Small intestine (tissue), 7 donors: Measurements from ENCODE around the gene ANXA10. TPM values are rescaled to one million over a fixed set of nuclear protein-coding genes. Genes with fewer than 3 reads are reported as not detected.

Experiments
- DNase-seq, 2 donors: peaks; one replicate each; pipeline versions ENCODE4 v3.0.0 to v3.0.0-alpha.2; 2013
- FAIRE-seq: peaks from 2 replicates; lab custom pipeline; 2012; peaks lifted over from hg19 to GRCh38; lab: Jason Lieb, UNC
- H3K27ac ChIP-seq, 3 donors: one replicate each; pipeline ENCODE4 v1.5.1; 2013; ENCODE audit warnings: low read length in 2 of 3, mild to moderate bottlenecking in 2 of 3, control low read depth in 1 of 3, inconsistent platforms in 1 of 3, low read depth in 1 of 3, moderate library complexity in 1 of 3
- H3K27me3 ChIP-seq, 3 donors: one replicate each; pipeline ENCODE4 v1.6.1; 2013; ENCODE audit warnings: low read length in 3 of 3, inconsistent platforms in 1 of 3; ENCODE audit not compliant: control insufficient read depth in 3 of 3, insufficient read depth in 3 of 3
- H3K36me3 ChIP-seq, 3 donors: one replicate each; pipeline ENCODE4 v1.6.1; 2013; ENCODE audit warnings: low read length in 3 of 3, inconsistent platforms in 1 of 3, low read depth in 1 of 3, mild to moderate bottlenecking in 1 of 3, moderate library complexity in 1 of 3; ENCODE audit not compliant: control insufficient read depth in 3 of 3, insufficient read depth in 2 of 3
- H3K4me1 ChIP-seq, 3 donors: one replicate each; pipeline ENCODE4 v1.6.1; 2013; ENCODE audit warnings: low read length in 2 of 3, inconsistent platforms in 1 of 3, low read depth in 1 of 3, mild to moderate bottlenecking in 1 of 3, moderate library complexity in 1 of 3; ENCODE audit not compliant: control insufficient read depth in 3 of 3, insufficient read depth in 2 of 3
- H3K4me3 ChIP-seq, 3 donors: one replicate each; pipeline ENCODE4 v1.5.1; 2013; ENCODE audit warnings: low read length in 3 of 3, control low read depth in 1 of 3, inconsistent platforms in 1 of 3, low read depth in 1 of 3, mild to moderate bottlenecking in 1 of 3, moderate library complexity in 1 of 3
- H3K9me3 ChIP-seq, 2 donors: one replicate each; pipeline ENCODE4 v1.6.1; 2013; ENCODE audit warnings: low read depth in 1 of 2, low read length in 1 of 2; ENCODE audit not compliant: control insufficient read depth in 2 of 2, insufficient read depth in 1 of 2
- WGBS, 3 donors: extraction: QIAGEN DNeasy Blood & Tissue Kit; methylation state at CpG; one replicate each; pipeline ENCODE4 v1.1.7; 2013; 5-methylcytosine and 5-hydroxymethylcytosine counted together
- polyA plus RNA-seq, 4 donors: library from polyadenylated mRNA; stranded (reverse) in 3 of 4; unstranded in 1 of 4; fragments of 200-250 nt in 3 of 4; fragments of 120-200 nt in 1 of 4; gene quantifications; one replicate each; pipeline versions ENCODE4 v1.2.1 to v1.2.3, GENCODE V29; 2013
- donor health status: healthy with polysubstance abuse.
- donor health status: control.
- donor health status: control.
- donor health status: Bipolar disorder and iron deficiency.
- donor health status: healthy.

Gene ANXA10
- polyA plus RNA-seq, 4 donors: 0.06 to 1.1 TPM; not detected in 2

DNA sequence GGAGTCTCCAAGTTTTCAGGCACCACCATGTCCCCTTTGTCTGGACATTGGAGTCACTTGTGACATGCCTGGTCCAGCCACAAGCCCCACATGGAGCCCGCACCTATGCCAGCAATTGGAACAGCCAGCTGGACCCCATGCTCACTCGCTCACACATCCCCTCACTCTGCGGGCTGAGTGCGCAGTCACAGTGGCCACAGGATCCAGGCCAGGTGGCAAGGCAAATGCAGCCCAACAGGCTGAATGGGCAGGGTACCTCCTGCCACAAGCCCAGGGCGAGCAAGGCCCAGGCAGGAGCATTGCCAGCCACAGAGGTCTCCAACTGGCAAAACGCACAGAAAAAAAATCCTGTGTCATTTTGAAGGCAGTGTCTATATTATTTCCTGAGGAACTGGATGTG lies 82.0 kb downstream of the ANXA10 start:
- no peaks in the 10 kb centered on the region for H3K9me3 ChIP-seq
- H3K36me3 ChIP-seq: no peaks in the 10 kb centered on the region
- DNase-seq (no peak), FAIRE-seq (no peak)
- no peaks in the 10 kb centered on the region for H3K27me3 ChIP-seq
- 85 to 91% (median 90%) methylated on average over 6 of the region's 6 CpGs for WGBS, 3 donors
- no peak overlapping the region for H3K4me3 ChIP-seq
- no peak overlapping the region for H3K27ac ChIP-seq
- H3K4me1 ChIP-seq: no peaks in the 10 kb centered on the region

DNA sequence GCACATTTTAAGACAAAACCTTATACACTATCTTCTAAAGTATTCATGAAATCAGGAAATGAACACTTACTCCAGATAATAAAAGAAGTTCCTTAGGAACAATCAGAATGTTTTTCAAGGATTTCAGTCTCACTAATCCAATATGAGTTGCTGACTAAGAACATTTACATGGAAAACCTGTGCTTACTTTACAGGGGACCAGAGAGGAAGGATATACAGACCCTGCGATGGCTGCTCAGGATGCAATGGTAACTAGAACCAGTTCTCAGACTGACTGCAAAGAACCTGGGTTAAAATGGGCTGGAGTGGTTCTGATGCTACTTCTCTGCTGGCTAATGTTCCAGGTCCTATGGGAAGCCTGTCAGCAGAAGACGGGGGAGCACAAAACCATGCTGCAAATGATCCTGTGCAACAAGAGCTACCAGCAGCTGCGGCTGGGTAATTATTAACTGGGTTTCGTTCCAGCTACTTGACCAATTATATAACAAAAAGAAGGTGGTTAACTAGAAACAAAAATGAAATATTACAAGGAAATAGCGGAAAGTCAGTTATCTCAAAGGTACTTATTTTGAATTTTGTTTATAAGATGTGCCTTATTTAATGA lies 85.3 kb downstream of the ANXA10 start:
- H3K9me3 ChIP-seq: no peaks in the 10 kb centered on the region
- no peak for FAIRE-seq
- H3K36me3 ChIP-seq: no peaks in the 10 kb centered on the region
- WGBS, 3 donors: 22 to 67% (median 43%) methylated on average over 5 of the region's 5 CpGs
- H3K4me1 ChIP-seq: no peaks in the 10 kb centered on the region
- no peak overlapping the region for H3K27ac ChIP-seq
- peak; percentile 40 to 52 for DNase-seq
- no peaks in the 10 kb centered on the region for H3K27me3 ChIP-seq
- H3K4me3 ChIP-seq: no peak overlapping the region

DNA sequence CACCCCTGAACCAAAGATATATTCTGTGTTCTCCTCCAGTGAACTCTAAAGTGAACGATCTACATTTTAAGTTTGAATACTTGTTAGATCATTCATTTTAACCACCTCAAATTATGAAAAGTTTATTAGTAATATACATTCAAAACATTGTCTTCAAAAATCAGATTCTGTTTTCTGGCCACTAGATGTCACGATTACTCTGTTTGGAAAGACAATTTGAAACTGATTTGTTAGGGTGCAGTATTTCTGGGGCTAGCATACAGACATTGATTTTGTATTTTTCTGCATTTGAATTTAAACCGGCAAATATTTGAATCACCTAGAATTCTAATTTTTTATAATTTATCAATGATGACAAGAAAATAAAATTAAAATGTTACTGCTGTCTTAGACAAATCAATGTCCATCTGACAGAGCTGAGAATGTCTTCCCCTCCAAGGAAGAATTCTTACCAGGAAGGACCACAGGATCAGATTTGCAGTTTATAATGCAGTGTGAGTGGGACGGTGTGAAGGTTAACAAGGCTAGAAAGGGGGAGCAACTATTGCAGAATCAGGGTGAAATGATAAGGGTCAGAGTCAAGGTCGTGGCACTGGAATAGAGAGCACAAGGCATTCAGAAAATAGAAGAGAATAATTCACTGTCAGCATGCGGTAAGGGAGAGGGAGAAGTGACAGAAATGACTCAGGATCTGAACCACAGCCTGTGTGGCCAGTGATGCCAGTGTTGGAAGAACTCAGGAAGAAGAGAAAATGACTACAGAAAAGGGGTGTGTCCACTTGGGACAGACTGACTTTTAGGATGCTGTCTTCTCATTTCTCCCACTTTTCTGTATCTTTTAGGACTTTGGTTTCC lies 91.6 kb downstream of the ANXA10 start:
- Histone ChIP-seq H3K4me1 (peaks cover 0 to 2% (median 0%) of the 10 kb centered on the region in 3 donors), H3K36me3 (no peaks in the 10 kb centered on the region), H3K27me3 (no peaks in the 10 kb centered on the region), H3K27ac (no peak overlapping the region), H3K4me3 (no peak overlapping the region), H3K9me3 (no peaks in the 10 kb centered on the region)
- DNase-seq: peak; percentile 34 to 47
- WGBS, 3 donors: 16 to 27% (median 19%) methylated on average over 6 of the region's 6 CpGs
- FAIRE-seq: peak; percentile 93

DNA sequence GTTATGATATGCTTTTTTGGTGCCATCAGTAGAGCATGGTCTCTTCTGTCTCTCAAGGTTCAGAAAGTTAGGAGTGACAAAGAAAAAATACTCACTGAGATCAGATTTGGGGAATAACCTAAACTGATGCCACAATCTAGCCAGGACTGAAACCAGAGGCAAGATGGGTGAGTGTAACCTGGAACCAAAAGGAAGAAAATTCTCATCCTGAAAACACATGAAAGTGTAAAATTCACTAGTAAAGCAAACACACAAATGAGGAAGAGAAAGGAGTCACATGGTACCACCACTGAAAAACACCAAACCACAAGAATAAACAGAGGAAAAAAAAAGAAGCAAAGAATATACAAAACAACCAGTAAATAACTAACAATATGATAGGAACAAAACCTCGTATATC lies 96.4 kb downstream of the ANXA10 start:
- Histone ChIP-seq H3K9me3 (no peaks in the 10 kb centered on the region), H3K4me3 (no peak overlapping the region), H3K36me3 (no peaks in the 10 kb centered on the region), H3K27ac (no peak overlapping the region), H3K27me3 (no peaks in the 10 kb centered on the region), H3K4me1 (peaks cover 0 to 2% (median 0%) of the 10 kb centered on the region in 3 donors)
- no peak for FAIRE-seq
- 79 to 93% (median 81%) methylated on average over 1 of the region's 1 CpG for WGBS, 3 donors
- DNase-seq: no peak

DNA sequence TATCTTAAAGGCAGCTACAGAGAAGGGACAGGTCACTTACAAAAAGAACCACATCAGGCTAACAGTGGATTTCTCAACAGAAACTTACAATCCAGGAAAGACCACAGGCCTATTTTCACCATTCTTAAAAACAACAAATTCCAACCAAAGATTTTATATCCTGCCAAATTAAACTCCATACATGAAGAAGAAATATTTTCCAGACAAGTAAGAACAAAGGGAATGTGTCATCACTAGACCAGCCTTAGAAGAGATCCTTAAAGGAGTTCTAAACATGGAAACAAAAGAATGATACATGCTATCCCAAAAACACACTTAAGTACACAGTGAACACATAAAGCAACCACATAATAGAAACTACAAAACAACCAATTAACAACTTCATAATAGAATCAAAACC lies 105.6 kb downstream of the ANXA10 start:
- Histone ChIP-seq H3K9me3 (peaks cover 0 to 5% of the 10 kb centered on the region in 2 donors), H3K27me3 (no peaks in the 10 kb centered on the region), H3K4me1 (no peaks in the 10 kb centered on the region), H3K36me3 (no peaks in the 10 kb centered on the region), H3K27ac (no peak overlapping the region), H3K4me3 (no peak overlapping the region)
- FAIRE-seq (no peak), DNase-seq (no peak)

DNA sequence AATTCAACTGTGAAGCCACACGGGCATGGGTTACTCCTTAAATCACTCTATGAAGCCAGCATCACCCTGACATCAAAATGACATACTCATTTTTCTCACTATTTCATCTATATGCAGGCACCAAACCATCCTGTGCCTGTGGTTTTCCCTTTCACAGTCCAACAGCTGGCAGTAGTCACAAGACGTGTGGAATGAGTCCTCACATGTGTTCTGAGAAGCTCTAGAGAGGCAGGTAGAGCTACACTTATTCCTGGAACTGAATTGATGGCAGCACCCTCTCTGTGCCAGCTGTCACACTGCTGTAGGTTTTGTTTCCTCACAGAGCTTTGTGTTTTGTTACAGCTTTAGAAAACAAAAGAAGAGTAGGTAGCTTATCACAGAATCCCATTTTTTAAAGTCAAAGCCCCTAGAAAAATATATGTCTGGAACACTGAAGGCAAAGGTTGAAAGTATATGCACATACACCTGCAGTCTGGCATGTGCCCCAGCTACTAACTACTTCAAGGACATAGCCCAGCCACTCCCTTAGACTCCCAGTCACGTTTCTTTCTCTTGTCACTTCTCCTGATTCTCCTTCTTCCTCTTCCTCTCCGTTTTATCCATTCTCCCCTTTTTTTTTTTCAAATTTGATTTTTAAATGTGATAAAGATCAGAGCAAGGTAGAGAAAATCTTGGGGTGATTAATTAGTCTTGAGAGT lies 107.1 kb downstream of the ANXA10 start:
- Histone ChIP-seq H3K27ac (no peak overlapping the region), H3K9me3 (peaks cover 0 to 20% of the 10 kb centered on the region in 2 donors), H3K27me3 (no peaks in the 10 kb centered on the region), H3K4me3 (no peak overlapping the region), H3K36me3 (no peaks in the 10 kb centered on the region), H3K4me1 (no peaks in the 10 kb centered on the region)
- WGBS, 3 donors: 33 to 55% (median 33%) methylated on average over 4 of the region's 4 CpGs
- no peak for FAIRE-seq
- peak in 1 of 2 donors; percentile 8 for DNase-seq

DNA sequence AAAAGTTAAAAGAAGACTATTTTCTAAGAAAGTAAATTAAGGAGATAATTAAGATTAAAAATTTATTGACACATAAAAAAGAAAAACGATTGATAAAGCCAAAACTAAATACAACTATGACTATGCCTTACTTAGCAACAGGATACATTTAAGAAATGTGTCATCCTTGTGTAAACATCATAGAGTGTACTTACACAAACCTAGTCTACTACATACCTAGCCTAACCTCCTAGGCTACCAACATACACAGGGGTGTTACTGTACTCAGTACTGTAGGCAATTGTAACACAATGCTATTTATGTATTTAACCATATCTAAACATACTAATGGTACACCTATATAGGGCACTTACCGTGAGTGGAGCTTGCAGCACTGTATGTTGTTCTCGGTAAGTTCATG lies 108.3 kb downstream of the ANXA10 start:
- FAIRE-seq (no peak), DNase-seq (peak in 1 of 2 donors; percentile 5)
- 60 to 73% (median 70%) methylated on average over 3 of the region's 3 CpGs for WGBS, 3 donors
- Histone ChIP-seq H3K4me3 (no peak overlapping the region), H3K36me3 (no peaks in the 10 kb centered on the region), H3K9me3 (peaks cover 0 to 22% of the 10 kb centered on the region in 2 donors), H3K27ac (no peak overlapping the region), H3K4me1 (no peaks in the 10 kb centered on the region), H3K27me3 (no peaks in the 10 kb centered on the region)

DNA sequence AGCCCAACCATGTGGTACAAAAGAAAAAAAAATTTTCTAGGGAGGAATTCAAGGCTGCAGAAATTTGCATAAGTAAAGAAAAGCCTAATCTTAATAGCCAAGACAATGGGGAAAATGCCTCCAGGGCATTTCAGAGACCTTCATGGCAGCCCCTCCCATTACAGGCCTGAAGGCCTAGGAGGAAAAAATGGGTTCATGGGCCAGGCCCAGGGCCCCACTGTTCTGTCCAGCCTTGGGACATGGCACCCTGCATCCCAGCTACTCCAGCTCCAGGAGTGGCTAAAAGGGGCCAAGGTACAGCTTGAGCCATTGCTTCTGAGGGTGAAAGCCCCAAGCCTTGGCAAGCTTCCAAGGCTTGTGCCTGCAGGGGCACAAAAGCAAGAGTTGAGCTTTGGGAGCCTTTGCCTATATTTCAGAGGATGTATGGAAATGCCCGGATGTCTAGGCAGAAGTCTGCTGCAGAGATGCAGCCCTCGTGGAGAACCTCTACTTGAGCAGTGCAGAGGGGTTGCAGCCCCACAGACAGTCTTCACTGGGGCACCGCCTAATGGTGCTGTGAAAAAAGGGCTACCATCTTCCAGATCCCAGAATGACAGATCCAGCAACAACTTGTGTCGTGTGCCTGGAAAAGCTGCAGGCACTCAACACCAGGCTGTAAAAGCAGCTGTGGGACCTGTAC lies 111.0 kb downstream of the ANXA10 start:
- Histone ChIP-seq H3K9me3 (peaks cover 0 to 22% of the 10 kb centered on the region in 2 donors), H3K36me3 (no peaks in the 10 kb centered on the region), H3K4me3 (no peak overlapping the region), H3K27me3 (no peaks in the 10 kb centered on the region), H3K4me1 (no peaks in the 10 kb centered on the region), H3K27ac (no peak overlapping the region)
- 90 to 94% (median 90%) methylated on average over 4 of the region's 4 CpGs for WGBS, 3 donors
- DNase-seq (no peak), FAIRE-seq (no peak)
